Stimulated activated CD4-positive, alpha-beta T cell treated with anti-CD3 and anti-CD28 coated beads, TNF-alpha, amount 100 ng/mL, for 48 hours (primary cell): Measurements from ENCODE around the gene CDK14.

Experiments
- DNase-seq, 3 donors: peaks; one replicate each; pipeline ENCODE4 v3.0.0-alpha.2; 2020; ENCODE audit warnings: low read depth in 3 of 3

The CDK14 gene

GRCh38 chr7:90999989-91000979 is 404.2 kb downstream of the CDK14 start:
- DNase-seq: no peak

- no peak for DNase-seq
Observed at GRCh38 chr7:91005024-91005423, 408.9 kb downstream of the CDK14 start.

- no peak for DNase-seq
Observed at GRCh38 chr7:91005841-91006240, 409.7 kb downstream of the CDK14 start.

- DNase-seq: no peak
Observed at GRCh38 chr7:91007371-91007770, 411.2 kb downstream of the CDK14 start.

GRCh38 chr7:91013078-91013477 is 417.0 kb downstream of the CDK14 start:
- DNase-seq: no peak

- DNase-seq: no peak
Observed at GRCh38 chr7:91019686-91020385, 423.7 kb downstream of the CDK14 start.

DNA sequence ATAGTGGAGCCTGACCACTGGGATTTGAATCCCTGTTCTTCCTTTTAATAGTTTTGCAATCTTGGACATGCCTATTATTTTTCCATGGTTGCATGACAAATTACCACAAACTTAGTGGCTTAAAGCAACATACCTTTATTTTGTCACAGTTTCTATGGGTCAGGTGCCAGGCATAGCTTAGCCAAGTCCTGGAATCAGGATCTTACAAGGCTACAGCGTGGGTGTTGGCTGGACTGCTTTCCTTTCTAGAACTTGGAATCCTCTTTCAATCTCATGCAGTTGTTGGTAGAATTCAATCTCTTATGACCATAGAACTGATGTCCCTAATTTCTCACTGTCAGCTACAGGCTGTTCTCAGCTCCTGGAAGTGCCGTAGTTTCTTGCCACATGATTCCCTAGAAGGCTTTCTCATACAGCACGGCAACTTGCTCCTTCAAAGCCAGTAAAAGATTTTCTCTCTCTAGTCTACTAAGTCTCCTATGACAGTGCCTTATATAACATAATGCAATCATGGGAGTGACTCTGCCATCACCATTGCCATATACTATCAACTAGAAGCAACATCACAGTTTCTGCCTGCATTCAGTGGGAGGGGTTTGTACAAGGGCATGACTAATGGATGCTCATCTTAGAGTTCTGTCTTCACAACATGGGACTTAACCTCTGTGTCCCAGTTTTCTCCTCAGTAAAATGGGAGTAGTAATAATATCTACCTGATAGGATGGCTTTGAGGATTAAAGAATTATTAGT is 424.7 kb downstream of the CDK14 start:
- DNase-seq: no peak

DNA sequence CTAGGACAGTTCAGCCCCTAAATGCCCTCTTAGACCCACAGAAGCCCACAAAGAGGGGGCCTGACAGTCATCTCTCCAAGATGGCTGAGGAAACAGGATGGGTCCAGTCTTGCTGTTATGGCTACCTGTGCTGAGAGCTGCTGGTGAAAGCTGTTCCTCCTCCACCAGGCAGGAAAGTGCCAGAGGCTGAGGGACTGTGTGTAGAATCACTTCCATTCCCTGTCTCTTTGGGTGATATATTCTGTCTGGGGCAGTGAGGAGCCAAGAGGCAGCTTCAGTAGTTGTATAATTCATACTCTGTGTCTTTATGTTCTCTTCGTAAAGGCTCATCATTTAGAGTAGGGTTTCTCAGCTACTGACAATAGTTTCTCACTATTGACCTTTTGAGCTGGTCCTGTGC is 425.8 kb downstream of the CDK14 start:
- no peak for DNase-seq

- no peak for DNase-seq
Observed at GRCh38 chr7:91025906-91026390, 429.8 kb downstream of the CDK14 start.

GRCh38 chr7:91029688-91030087 is 433.6 kb downstream of the CDK14 start:
- no peak for DNase-seq

GRCh38 chr7:91030680-91031380 is 434.7 kb downstream of the CDK14 start:
- no peak for DNase-seq

GRCh38 chr7:91031757-91032156 is 435.6 kb downstream of the CDK14 start:
- no peak for DNase-seq

- no peak for DNase-seq
Observed at GRCh38 chr7:91033574-91033973, 437.5 kb downstream of the CDK14 start.

GRCh38 chr7:91034459-91035368 is 438.6 kb downstream of the CDK14 start:
- peak in 2 of 3 donors; percentile 1 to 2 for DNase-seq

GRCh38 chr7:91039033-91039432 is 442.9 kb downstream of the CDK14 start:
- DNase-seq: no peak

GRCh38 chr7:91041141-91041540 is 445.0 kb downstream of the CDK14 start:
- DNase-seq: no peak

GRCh38 chr7:91041901-91042484 is 445.9 kb downstream of the CDK14 start:
- no peak for DNase-seq

DNA sequence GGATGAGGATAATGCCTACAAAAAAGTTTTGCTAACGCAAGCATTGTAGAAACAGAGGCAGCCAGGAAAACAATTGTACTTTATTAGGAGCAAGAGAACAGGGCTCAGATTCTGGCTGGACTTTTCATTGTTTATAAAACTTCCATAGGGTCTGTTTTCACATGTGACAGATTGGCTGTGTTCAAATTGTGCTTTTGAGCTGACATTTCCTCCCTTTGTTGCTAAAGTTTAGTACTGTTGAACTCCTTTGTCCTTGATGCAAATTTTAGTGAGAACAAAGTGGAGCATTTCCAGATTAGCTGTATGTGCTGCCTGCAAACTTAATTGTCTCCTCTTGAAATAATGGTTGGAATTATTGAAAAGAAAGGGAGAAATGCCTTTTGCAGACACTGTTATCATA is 447.1 kb downstream of the CDK14 start:
- DNase-seq: no peak

DNA sequence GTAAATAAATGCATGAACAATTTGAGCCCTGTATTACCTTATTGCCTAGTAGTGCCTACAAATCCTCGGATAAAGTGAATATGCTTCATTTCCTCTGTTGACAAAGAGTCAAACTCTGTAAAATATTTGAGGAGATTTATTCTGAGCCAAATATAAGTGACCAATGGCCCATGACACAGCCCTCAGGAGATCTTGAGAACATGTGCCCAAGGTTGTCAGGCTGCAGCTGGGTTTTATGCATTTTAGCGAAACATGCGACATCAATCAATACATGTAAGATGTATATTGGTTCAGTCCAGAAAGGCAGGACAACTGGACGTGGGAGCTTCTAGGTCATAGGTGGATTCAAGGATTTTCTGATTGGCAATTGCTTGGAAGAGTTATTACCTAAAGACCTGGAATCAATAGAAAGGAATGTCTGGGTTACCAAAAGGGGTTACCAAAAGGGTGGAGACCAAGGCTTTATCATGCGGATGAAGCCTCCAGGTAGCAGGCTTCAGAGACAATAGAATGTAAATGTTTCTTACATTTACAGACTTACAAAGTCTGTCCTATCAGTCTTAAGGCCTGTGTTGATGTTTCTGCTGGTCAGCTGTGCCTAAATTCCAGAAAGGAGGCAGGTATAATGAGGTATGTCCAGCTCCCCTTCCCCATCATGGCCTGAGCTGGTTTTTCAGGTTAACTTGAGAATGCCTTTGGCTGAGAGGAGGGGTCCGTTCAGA is 448.0 kb downstream of the CDK14 start:
- DNase-seq: no peak
